ENCODE results near the gene MOSPD2.

MOSPD2 gene

GRCh38 chrX:14939644-14940043 lies 66.4 kb downstream of the MOSPD2 start:
- Histone ChIP-seq H4K5ac (ENCODE audit: low read length) (no peak overlapping the region), H3K4ac (ENCODE audit: low read depth, low read length) (no peak overlapping the region), H3K23ac (ENCODE audit: low read length) (no peak overlapping the region), H3K18ac (ENCODE audit: low read length) (no peak overlapping the region), H3K79me1 (ENCODE audit: low read length) (no peaks in the 10 kb centered on the region), H3K79me2 (ENCODE audit: control insufficient read depth, insufficient read depth, low read length) (no peaks in the 10 kb centered on the region), H3K4me1 (ENCODE audit: control insufficient read depth, low read depth, low read length) (no peaks in the 10 kb centered on the region), H3K9ac (ENCODE audit: low read length) (no peak overlapping the region), H4K8ac (ENCODE audit: low read depth, low read length) (no peak overlapping the region), H2AK5ac (ENCODE audit: low read length) (no peak overlapping the region), H3K56ac (ENCODE audit: low read length) (no peak overlapping the region), H3K4me3 (ENCODE audit: low read length) (no peak overlapping the region), H3K27me3 (ENCODE audit: insufficient read depth, low read length, poor library complexity) (no peaks in the 10 kb centered on the region), H3K4me2 (ENCODE audit: low read length) (no peak overlapping the region), H2BK120ac (ENCODE audit: low read depth, low read length) (no peak overlapping the region), H2BK15ac (replicated peaks; ENCODE audit: low read depth) (no peak overlapping the region), H3K27ac (ENCODE audit: low read depth, low read length) (no peak overlapping the region), H2BK5ac (ENCODE audit: low read length) (no peak overlapping the region), H3K36me3 (ENCODE audit: control insufficient read depth, insufficient read depth, low read length) (no peaks in the 10 kb centered on the region)
- whole genome bisulfite sequencing (ENCODE audit: extremely low coverage, insufficient coverage, low lambda C conversion rate): no CpG with 5 or more reads among the region's 2 CpGs
- DNase-seq: peak; percentile 56

GRCh38 chrX:14941301-14941700 lies 68.1 kb downstream of the MOSPD2 start:
- Histone ChIP-seq H3K18ac (ENCODE audit: low read length) (no peak overlapping the region), H3K4ac (ENCODE audit: low read depth, low read length) (no peak overlapping the region), H3K23ac (ENCODE audit: low read length) (no peak overlapping the region), H4K5ac (ENCODE audit: low read length) (no peak overlapping the region), H3K79me2 (ENCODE audit: control insufficient read depth, insufficient read depth, low read length) (no peaks in the 10 kb centered on the region), H2BK15ac (replicated peaks; ENCODE audit: low read depth) (no peak overlapping the region), H3K56ac (ENCODE audit: low read length) (no peak overlapping the region), H3K4me1 (ENCODE audit: control insufficient read depth, low read depth, low read length) (no peaks in the 10 kb centered on the region), H3K79me1 (ENCODE audit: low read length) (no peaks in the 10 kb centered on the region), H3K27me3 (ENCODE audit: insufficient read depth, low read length, poor library complexity) (no peaks in the 10 kb centered on the region), H2AK5ac (ENCODE audit: low read length) (no peak overlapping the region), H3K36me3 (ENCODE audit: control insufficient read depth, insufficient read depth, low read length) (no peaks in the 10 kb centered on the region), H2BK120ac (ENCODE audit: low read depth, low read length) (no peak overlapping the region), H3K9ac (ENCODE audit: low read length) (no peak overlapping the region), H3K4me2 (ENCODE audit: low read length) (no peak overlapping the region), H4K8ac (ENCODE audit: low read depth, low read length) (no peak overlapping the region), H3K27ac (ENCODE audit: low read depth, low read length) (no peak overlapping the region), H2BK5ac (ENCODE audit: low read length) (no peak overlapping the region), H3K4me3 (ENCODE audit: low read length) (no peak overlapping the region)
- DNase-seq: no peak
- WGBS (ENCODE audit: extremely low coverage, insufficient coverage, low lambda C conversion rate): no CpG with 5 or more reads among the region's 3 CpGs

- DNase-seq: no peak
- Histone ChIP-seq H3K27ac (ENCODE audit: low read depth, low read length) (no peak overlapping the region), H2BK15ac (replicated peaks; ENCODE audit: low read depth) (no peak overlapping the region), H3K23ac (ENCODE audit: low read length) (no peak overlapping the region), H3K79me2 (ENCODE audit: control insufficient read depth, insufficient read depth, low read length) (no peaks in the 10 kb centered on the region), H3K36me3 (ENCODE audit: control insufficient read depth, insufficient read depth, low read length) (no peaks in the 10 kb centered on the region), H4K5ac (ENCODE audit: low read length) (no peak overlapping the region), H3K4ac (ENCODE audit: low read depth, low read length) (no peak overlapping the region), H4K8ac (ENCODE audit: low read depth, low read length) (no peak overlapping the region), H3K4me1 (ENCODE audit: control insufficient read depth, low read depth, low read length) (peaks cover 2% of the 10 kb centered on the region), H3K9ac (ENCODE audit: low read length) (no peak overlapping the region), H3K4me3 (ENCODE audit: low read length) (no peak overlapping the region), H3K4me2 (ENCODE audit: low read length) (no peak overlapping the region), H3K18ac (ENCODE audit: low read length) (no peak overlapping the region), H3K56ac (ENCODE audit: low read length) (no peak overlapping the region), H2BK5ac (ENCODE audit: low read length) (no peak overlapping the region), H3K79me1 (ENCODE audit: low read length) (no peaks in the 10 kb centered on the region), H3K27me3 (ENCODE audit: insufficient read depth, low read length, poor library complexity) (no peaks in the 10 kb centered on the region), H2BK120ac (ENCODE audit: low read depth, low read length) (no peak overlapping the region), H2AK5ac (ENCODE audit: low read length) (no peak overlapping the region)
- WGBS (ENCODE audit: extremely low coverage, insufficient coverage, low lambda C conversion rate): no CpG with 5 or more reads among the region's 3 CpGs
These were observed 69.1 kb downstream of the MOSPD2 start for GRCh38 chrX:14942341-14942740.

- Histone ChIP-seq H3K9ac (ENCODE audit: low read length) (no peak overlapping the region), H3K4ac (ENCODE audit: low read depth, low read length) (no peak overlapping the region), H3K27me3 (ENCODE audit: insufficient read depth, low read length, poor library complexity) (no peaks in the 10 kb centered on the region), H3K56ac (ENCODE audit: low read length) (no peak overlapping the region), H3K4me3 (ENCODE audit: low read length) (no peak overlapping the region), H3K4me1 (ENCODE audit: control insufficient read depth, low read depth, low read length) (peaks cover 2% of the 10 kb centered on the region), H2BK15ac (replicated peaks; ENCODE audit: low read depth) (no peak overlapping the region), H3K18ac (ENCODE audit: low read length) (no peak overlapping the region), H4K8ac (ENCODE audit: low read depth, low read length) (no peak overlapping the region), H3K36me3 (ENCODE audit: control insufficient read depth, insufficient read depth, low read length) (no peaks in the 10 kb centered on the region), H3K23ac (ENCODE audit: low read length) (no peak overlapping the region), H3K79me2 (ENCODE audit: control insufficient read depth, insufficient read depth, low read length) (no peaks in the 10 kb centered on the region), H2AK5ac (ENCODE audit: low read length) (no peak overlapping the region), H3K27ac (ENCODE audit: low read depth, low read length) (no peak overlapping the region), H4K5ac (ENCODE audit: low read length) (no peak overlapping the region), H2BK120ac (ENCODE audit: low read depth, low read length) (no peak overlapping the region), H3K79me1 (ENCODE audit: low read length) (no peaks in the 10 kb centered on the region), H3K4me2 (ENCODE audit: low read length) (no peak overlapping the region), H2BK5ac (ENCODE audit: low read length) (no peak overlapping the region)
- no peak for DNase-seq
- WGBS (ENCODE audit: extremely low coverage, insufficient coverage, low lambda C conversion rate): no CpG with 5 or more reads among the region's 2 CpGs
These were observed 70.7 kb downstream of the MOSPD2 start for GRCh38 chrX:14943962-14944361.

- Histone ChIP-seq H3K23ac (ENCODE audit: low read length) (no peak overlapping the region), H3K79me1 (ENCODE audit: low read length) (no peaks in the 10 kb centered on the region), H3K4me2 (ENCODE audit: low read length) (no peak overlapping the region), H3K56ac (ENCODE audit: low read length) (no peak overlapping the region), H2BK120ac (ENCODE audit: low read depth, low read length) (no peak overlapping the region), H2BK5ac (ENCODE audit: low read length) (no peak overlapping the region), H2AK5ac (ENCODE audit: low read length) (no peak overlapping the region), H4K5ac (ENCODE audit: low read length) (no peak overlapping the region), H3K27me3 (ENCODE audit: insufficient read depth, low read length, poor library complexity) (no peaks in the 10 kb centered on the region), H3K27ac (ENCODE audit: low read depth, low read length) (no peak overlapping the region), H3K4me1 (ENCODE audit: control insufficient read depth, low read depth, low read length) (peaks cover 2% of the 10 kb centered on the region), H2BK15ac (replicated peaks; ENCODE audit: low read depth) (no peak overlapping the region), H3K9ac (ENCODE audit: low read length) (no peak overlapping the region), H3K4me3 (ENCODE audit: low read length) (no peak overlapping the region), H3K79me2 (ENCODE audit: control insufficient read depth, insufficient read depth, low read length) (no peaks in the 10 kb centered on the region), H4K8ac (ENCODE audit: low read depth, low read length) (no peak overlapping the region), H3K36me3 (ENCODE audit: control insufficient read depth, insufficient read depth, low read length) (no peaks in the 10 kb centered on the region), H3K18ac (ENCODE audit: low read length) (no peak overlapping the region), H3K4ac (ENCODE audit: low read depth, low read length) (no peak overlapping the region)
- no CpG with 5 or more reads among the region's 5 CpGs for WGBS (ENCODE audit: extremely low coverage, insufficient coverage, low lambda C conversion rate)
- no peak for DNase-seq
These were observed 73.5 kb downstream of the MOSPD2 start for GRCh38 chrX:14946606-14947155.

GRCh38 chrX:14948691-14949090 lies 75.5 kb downstream of the MOSPD2 start:
- no peak for DNase-seq
- no peak overlapping the region for H3K27ac ChIP-seq (ENCODE audit: low read depth, low read length)
- peaks cover 2% of the 10 kb centered on the region for H3K4me1 ChIP-seq (ENCODE audit: control insufficient read depth, low read depth, low read length)
- H4K5ac ChIP-seq (ENCODE audit: low read length): no peak overlapping the region
- H3K36me3 ChIP-seq (ENCODE audit: control insufficient read depth, insufficient read depth, low read length): no peaks in the 10 kb centered on the region
- H3K23ac ChIP-seq (ENCODE audit: low read length): no peak overlapping the region
- H3K79me1 ChIP-seq (ENCODE audit: low read length): no peaks in the 10 kb centered on the region
- no peak overlapping the region for H2BK120ac ChIP-seq (ENCODE audit: low read depth, low read length)
- H2AK5ac ChIP-seq (ENCODE audit: low read length): no peak overlapping the region
- H3K9ac ChIP-seq (ENCODE audit: low read length): no peak overlapping the region
- H3K4me3 ChIP-seq (ENCODE audit: low read length): no peak overlapping the region
- no peak overlapping the region for H4K8ac ChIP-seq (ENCODE audit: low read depth, low read length)
- H2BK15ac ChIP-seq (replicated peaks; ENCODE audit: low read depth): no peak overlapping the region
- H3K27me3 ChIP-seq (ENCODE audit: insufficient read depth, low read length, poor library complexity): no peaks in the 10 kb centered on the region
- H3K4me2 ChIP-seq (ENCODE audit: low read length): no peak overlapping the region
- H3K18ac ChIP-seq (ENCODE audit: low read length): no peak overlapping the region
- H3K4ac ChIP-seq (ENCODE audit: low read depth, low read length): no peak overlapping the region
- no peaks in the 10 kb centered on the region for H3K79me2 ChIP-seq (ENCODE audit: control insufficient read depth, insufficient read depth, low read length)
- no peak overlapping the region for H3K56ac ChIP-seq (ENCODE audit: low read length)
- H2BK5ac ChIP-seq (ENCODE audit: low read length): no peak overlapping the region
- no CpG with 5 or more reads among the region's 1 CpG for WGBS (ENCODE audit: extremely low coverage, insufficient coverage, low lambda C conversion rate)
